ELF-1 (cell line): Measurements from ENCODE around the gene SLC6A11.

ENCODE experiments used
- DNase-seq: peaks from one replicate; pipeline ENCODE4 v3.0.0-alpha.2; 2016; ENCODE audit warnings: low read depth, low spot score

The SLC6A11 gene

GRCh38 chr3:10951295-10951926 lies 135.4 kb downstream of the SLC6A11 start:
- no peak for DNase-seq

GRCh38 chr3:10952525-10952924 lies 136.5 kb downstream of the SLC6A11 start:
- DNase-seq, result no peak

DNA sequence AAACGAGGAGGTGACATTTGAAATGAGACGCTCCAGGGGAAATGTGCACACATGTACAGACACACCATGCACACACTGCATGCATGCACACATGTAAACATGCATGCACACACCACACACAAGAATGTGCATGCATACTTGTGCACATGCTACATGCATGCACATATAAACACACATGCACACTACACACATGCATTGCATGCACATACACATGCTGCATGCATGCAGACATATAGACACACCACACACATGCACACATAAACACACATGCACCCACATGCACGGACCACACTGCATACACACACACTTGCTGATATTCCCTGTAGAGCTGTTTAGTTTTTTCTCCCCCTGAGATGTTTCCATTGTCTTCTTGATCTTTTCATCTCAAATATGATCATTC lies 138.7 kb downstream of the SLC6A11 start:
- DNase-seq, result no peak

- DNase-seq, result no peak
Measured at GRCh38 chr3:10955711-10956453, 139.9 kb downstream of the SLC6A11 start.

DNA sequence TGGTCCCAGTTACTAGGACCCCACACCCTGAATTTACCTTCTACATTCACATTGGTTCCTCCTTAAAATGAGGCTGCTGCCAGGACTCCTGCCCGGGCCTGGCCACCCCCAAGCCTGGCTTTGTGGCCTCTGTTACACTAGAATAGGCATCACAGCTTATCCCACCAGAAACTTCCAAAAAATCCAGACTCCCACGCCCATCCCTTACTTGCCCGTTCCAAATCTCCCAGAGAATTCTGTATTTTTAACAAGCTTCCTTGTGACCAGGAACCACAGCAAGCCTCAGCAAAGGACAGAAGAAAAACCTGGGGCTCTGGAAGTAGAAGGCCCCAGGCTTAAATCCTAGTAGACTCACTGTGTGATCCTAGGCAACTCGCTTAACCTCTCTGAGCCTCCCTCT lies 140.5 kb downstream of the SLC6A11 start:
- no peak for DNase-seq

- no peak for DNase-seq
Measured at GRCh38 chr3:10956986-10957385, 141.0 kb downstream of the SLC6A11 start.

- no peak for DNase-seq
Measured at GRCh38 chr3:10957976-10958749, 142.1 kb downstream of the SLC6A11 start.

DNA sequence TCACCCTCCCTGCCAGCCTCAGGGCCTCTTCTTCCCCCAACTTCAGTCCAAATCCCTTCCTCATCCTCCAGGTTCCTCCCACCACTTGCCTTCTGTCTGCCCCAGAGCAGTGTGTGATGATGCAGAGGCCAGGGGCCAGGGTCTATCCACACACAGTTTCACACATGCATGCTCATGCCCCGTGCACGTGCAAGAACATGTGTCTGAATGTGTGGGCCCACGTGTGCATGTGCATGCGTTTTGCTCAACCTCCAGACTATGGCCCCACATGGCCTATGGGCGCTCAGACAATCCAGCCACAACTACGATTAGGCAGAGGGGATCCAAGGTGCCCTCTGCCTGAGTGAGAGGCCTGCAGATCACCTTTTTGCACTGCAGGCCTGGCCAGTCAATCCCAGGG lies 144.2 kb downstream of the SLC6A11 start:
- DNase-seq, result no peak

DNA sequence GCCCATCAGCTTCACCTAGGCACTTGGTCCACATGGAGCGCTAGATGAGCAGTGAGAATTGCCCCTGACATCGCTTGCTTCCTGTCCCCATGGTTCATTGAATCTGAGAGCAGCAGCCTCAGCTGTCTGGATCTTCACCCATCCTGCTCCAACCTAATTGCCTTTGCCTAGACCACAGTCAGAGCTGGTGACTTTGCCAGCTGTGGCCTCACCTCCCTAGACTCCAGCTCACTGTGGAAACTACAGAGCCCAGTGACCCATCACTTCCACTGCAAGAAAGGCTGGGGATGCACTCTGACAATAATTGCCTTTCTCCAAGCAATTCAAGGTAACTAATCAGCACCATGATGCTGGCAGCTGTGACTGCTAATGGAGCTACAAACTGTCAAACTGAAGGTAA lies 145.9 kb downstream of the SLC6A11 start:
- no peak for DNase-seq

DNA sequence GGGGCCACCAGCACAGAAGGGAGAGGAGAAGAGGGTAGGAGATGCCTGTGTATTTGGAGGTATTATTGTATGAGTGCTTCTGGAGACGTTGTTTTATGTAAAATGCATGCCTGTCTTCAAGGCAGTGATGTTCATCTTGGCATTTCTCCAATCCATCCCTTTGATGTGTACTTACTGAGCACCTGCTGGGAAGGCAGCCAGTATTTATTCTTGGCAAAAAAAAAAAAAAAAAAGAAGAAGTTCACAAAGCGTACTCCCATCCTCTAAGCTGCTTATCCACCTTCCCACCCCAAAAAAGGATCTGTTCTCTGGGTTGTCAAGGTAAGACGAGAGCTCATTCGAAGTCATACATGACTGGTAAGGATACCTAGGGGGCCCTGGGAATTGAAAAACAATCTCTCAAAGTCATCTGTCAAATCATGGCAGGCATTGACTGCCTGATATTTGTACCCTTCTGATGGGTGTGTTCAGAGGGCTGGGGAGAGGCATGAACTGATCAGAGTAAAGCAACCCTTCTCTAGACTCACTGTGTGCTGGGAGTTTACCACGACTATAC lies 146.5 kb downstream of the SLC6A11 start:
- no peak for DNase-seq

GRCh38 chr3:10964537-10965167 lies 148.6 kb downstream of the SLC6A11 start:
- DNase-seq, result peak; percentile 69

DNA sequence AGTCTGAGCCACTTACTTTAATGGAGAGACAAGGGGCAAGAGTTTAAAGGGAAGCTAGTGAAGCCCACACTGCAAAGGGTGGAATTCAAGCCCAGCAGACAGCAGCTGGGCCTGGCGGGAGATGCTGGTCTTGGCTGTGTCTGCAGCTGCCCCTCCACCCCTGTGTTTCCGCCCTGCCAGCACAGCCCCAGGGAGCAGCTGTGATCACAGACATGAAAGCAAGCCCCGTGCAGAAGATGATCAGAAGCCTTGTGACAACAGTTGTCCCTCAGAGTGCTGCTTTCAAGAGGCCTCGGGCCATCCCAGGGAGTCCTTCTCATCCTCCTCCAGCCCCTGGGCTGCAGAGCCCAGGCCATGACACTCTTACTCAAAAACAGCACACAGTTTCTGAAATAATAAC lies 152.4 kb downstream of the SLC6A11 start:
- peak; percentile 78 for DNase-seq

- DNase-seq, result no peak
Measured at GRCh38 chr3:10970306-10970960, 154.4 kb downstream of the SLC6A11 start.

GRCh38 chr3:10972072-10972782 lies 156.2 kb downstream of the SLC6A11 start:
- no peak for DNase-seq

- no peak for DNase-seq
Measured at GRCh38 chr3:10973046-10973595, 157.1 kb downstream of the SLC6A11 start.

DNA sequence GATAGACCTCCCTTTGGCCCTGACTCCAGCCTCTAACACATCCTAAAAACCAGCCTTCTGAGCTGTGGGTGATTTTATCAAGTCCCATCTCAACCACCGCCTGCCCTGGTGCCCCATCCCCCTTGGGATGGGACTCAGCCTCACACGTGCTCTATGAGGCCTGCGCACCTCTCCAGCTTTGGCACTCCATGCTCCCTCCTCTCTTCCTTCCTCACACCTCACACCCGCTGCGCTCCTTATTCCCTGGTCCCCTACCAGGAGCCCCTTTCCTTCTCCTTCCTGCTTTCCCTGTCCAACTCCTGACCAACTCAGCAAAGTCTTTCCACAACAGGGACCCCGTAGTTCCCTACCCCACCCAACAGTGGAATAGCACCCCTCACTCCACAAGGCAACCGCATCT lies 158.1 kb downstream of the SLC6A11 start:
- no peak for DNase-seq

GRCh38 chr3:10974746-10975375 lies 158.8 kb downstream of the SLC6A11 start:
- no peak for DNase-seq

DNA sequence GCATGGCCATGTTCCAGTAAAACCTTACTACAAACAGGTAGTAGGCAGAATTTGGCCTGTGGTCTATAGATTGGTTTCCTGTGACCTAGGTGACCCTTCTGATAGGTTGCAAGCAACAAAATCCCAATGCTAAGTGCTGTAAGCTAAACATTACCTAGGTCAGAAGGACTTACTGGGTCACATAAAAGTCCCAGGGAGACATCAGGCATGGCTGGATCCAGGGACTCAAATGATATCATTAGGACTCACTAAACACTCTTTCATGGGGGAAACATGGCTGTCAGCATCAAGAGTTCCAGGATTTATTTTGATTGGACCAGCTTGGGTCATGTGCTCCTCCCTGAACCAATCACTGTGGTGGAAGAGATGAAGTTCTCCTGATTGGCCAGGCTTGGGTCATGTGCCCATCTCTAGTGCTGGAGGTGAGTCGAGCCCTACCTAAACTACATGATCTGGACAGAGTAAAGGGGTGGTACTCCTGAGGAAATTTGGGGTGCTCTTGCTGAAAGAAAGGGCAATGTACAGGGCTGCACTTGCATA lies 159.7 kb downstream of the SLC6A11 start:
- DNase-seq, result no peak

DNA sequence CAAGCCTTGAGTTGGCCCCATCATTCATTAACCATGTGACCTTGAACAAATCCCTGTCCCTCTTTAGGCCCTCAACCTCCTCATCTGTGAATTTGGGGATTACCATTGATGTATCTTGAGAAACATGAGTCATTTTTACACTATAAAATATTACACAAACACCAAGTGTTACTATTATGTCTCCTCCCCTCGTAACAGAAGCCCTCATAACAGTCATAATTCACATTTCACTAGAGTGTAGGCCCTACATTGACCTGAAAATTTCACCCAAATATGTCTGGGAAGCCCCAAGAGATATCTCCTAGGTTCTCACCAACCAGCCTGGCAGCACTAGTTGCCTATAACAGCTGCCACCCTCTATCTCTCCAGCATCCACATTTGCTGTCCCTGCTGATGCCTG lies 160.7 kb downstream of the SLC6A11 start:
- DNase-seq, result no peak
